WTC11 (cell line): ENCODE data around the gene RNF125. TPM values are rescaled to one million over a fixed set of nuclear protein-coding genes. Genes with fewer than 3 reads are reported as not detected.

Experiments used
- ATAC-seq: fragments of 200-7000 bp; cut with Tn5 transposase; 2 replicates; pipeline ENCODE4 v1.10.0; 2021; ENCODE audit warnings: mild to moderate bottlenecking, moderate library complexity
- CTCF ChIA-PET: fragments of 300-600 bp; sonication (Branson Sonifier 250); formaldehyde crosslinking; loops from one replicate; lab custom pipeline; 2021; ENCODE audit warnings: antibody characterized with exemption; lab: Charles Lee
- POLR2A ChIA-PET: fragments of 350-600 bp; sonication (Branson Sonifier 250); formaldehyde crosslinking; loops from one replicate; lab custom pipeline; 2021; ENCODE audit warnings: antibody characterized with exemption; lab: Charles Lee
- DNase-seq: peaks from one replicate; pipeline ENCODE4 v3.0.0; 2021; ENCODE audit warnings: low spot score
- H3K27ac Mint-ChIP-seq: 2 replicates; pipeline ENCODE4 v1.8.0; 2021; ENCODE audit warnings: mixed read lengths
- H3K27me3 Mint-ChIP-seq: 2 replicates; pipeline ENCODE4 v1.8.0; 2021; ENCODE audit warnings: low read depth, mild to moderate bottlenecking, moderate library complexity, mixed read lengths
- H3K36me3 Mint-ChIP-seq: 2 replicates; pipeline ENCODE4 v1.8.0; 2021; ENCODE audit warnings: mixed read lengths
- H3K4me1 Mint-ChIP-seq: 2 replicates; pipeline ENCODE4 v1.8.0; 2022; ENCODE audit warnings: mixed read lengths
- H3K4me3 Mint-ChIP-seq: 2 replicates; pipeline ENCODE4 v1.8.0; 2021; ENCODE audit warnings: mild to moderate bottlenecking, moderate library complexity, mixed read lengths
- H3K9me3 Mint-ChIP-seq: 2 replicates; pipeline ENCODE4 v1.8.0; 2021; ENCODE audit warnings: mixed read lengths
- CBFB ChIP-seq: sonication (generic); formaldehyde crosslinking; IDR thresholded peaks from 2 replicates; pipeline ENCODE4 v1.8.1; 2022; ENCODE audit warnings: mild to moderate bottlenecking, low read depth, missing genetic modification reagents
- E2F1 ChIP-seq: sonication (generic); formaldehyde crosslinking; IDR thresholded peaks from 2 replicates; pipeline ENCODE4 v1.8.0; 2022; ENCODE audit warnings: mild to moderate bottlenecking, missing genetic modification reagents
- E2F5 ChIP-seq: sonication (generic); formaldehyde crosslinking; IDR thresholded peaks from 2 replicates; pipeline ENCODE4 v1.8.1; 2022; ENCODE audit warnings: mild to moderate bottlenecking, moderate library complexity, missing genetic modification reagents
- ELF4 ChIP-seq: sonication (generic); formaldehyde crosslinking; IDR thresholded peaks from 2 replicates; pipeline ENCODE4 v1.8.1; 2022; ENCODE audit warnings: low read depth, mild to moderate bottlenecking, moderate library complexity, missing genetic modification reagents
- EMX1 ChIP-seq: fragments of 250-450 bp; sonication (Bioruptor Pico); IDR thresholded peaks from 2 replicates; pipeline ENCODE4 v1.8.0; 2021; ENCODE audit warnings: mild to moderate bottlenecking
- ETV6 ChIP-seq: sonication (generic); formaldehyde crosslinking; IDR thresholded peaks from 2 replicates; pipeline ENCODE4 v1.8.1; 2022; ENCODE audit warnings: mild to moderate bottlenecking, missing genetic modification reagents
- IRF1 ChIP-seq: sonication (generic); formaldehyde crosslinking; IDR thresholded peaks from 2 replicates; pipeline ENCODE4 v1.8.0; 2023; ENCODE audit warnings: missing genetic modification reagents
- KAT7 ChIP-seq: sonication (generic); formaldehyde crosslinking; IDR thresholded peaks from 2 replicates; pipeline ENCODE4 v1.8.1; 2023; ENCODE audit warnings: missing genetic modification reagents, mild to moderate bottlenecking, borderline replicate concordance
- NFATC4 ChIP-seq: fragments of 250-450 bp; sonication (Bioruptor Pico); IDR thresholded peaks from 2 replicates; pipeline ENCODE4 v1.9.0; 2021; ENCODE audit warnings: mild to moderate bottlenecking
- NFYB ChIP-seq: sonication (generic); formaldehyde crosslinking; conservative IDR thresholded peaks from 2 replicates; pipeline ENCODE4 v1.8.0; 2022; ENCODE audit warnings: low read depth, missing genetic modification reagents
- NR2C2 ChIP-seq: sonication (generic); formaldehyde crosslinking; IDR thresholded peaks from 2 replicates; pipeline ENCODE4 v1.8.0; 2022; ENCODE audit warnings: mild to moderate bottlenecking, missing genetic modification reagents
- SMAD3 ChIP-seq: sonication (generic); formaldehyde crosslinking; IDR thresholded peaks from 2 replicates; pipeline ENCODE4 v1.8.0; 2022; ENCODE audit warnings: missing genetic modification reagents, mild to moderate bottlenecking, borderline replicate concordance
- STAT6 ChIP-seq: sonication (generic); formaldehyde crosslinking; conservative IDR thresholded peaks from 2 replicates; pipeline ENCODE4 v1.8.1; 2023; ENCODE audit warnings: mild to moderate bottlenecking, low read depth, missing genetic modification reagents, moderate library complexity
- TEAD4 ChIP-seq: sonication (generic); formaldehyde crosslinking; IDR thresholded peaks from 2 replicates; pipeline ENCODE4 v1.8.0; 2022; ENCODE audit warnings: mild to moderate bottlenecking, missing genetic modification reagents
- ZNF232 ChIP-seq: sonication (generic); formaldehyde crosslinking; IDR thresholded peaks from 2 replicates; pipeline ENCODE4 v1.8.0; 2022; ENCODE audit warnings: mild to moderate bottlenecking, missing genetic modification reagents
- ZNF317 ChIP-seq: sonication (generic); formaldehyde crosslinking; IDR thresholded peaks from 2 replicates; pipeline ENCODE4 v1.8.1; 2023; ENCODE audit warnings: low read depth, mild to moderate bottlenecking, moderate library complexity, missing genetic modification reagents, borderline replicate concordance
- ZNF396 ChIP-seq: fragments of 250-450 bp; sonication (Bioruptor Pico); IDR thresholded peaks from 2 replicates; pipeline ENCODE4 v1.8.0; 2021; ENCODE audit warnings: mild to moderate bottlenecking, moderate library complexity, borderline replicate concordance
- ZNF416 ChIP-seq: fragments of 250-450 bp; sonication (Bioruptor Pico); IDR thresholded peaks from 2 replicates; pipeline ENCODE4 v1.9.0; 2021; ENCODE audit warnings: mild to moderate bottlenecking, inconsistent platforms
- ZNF512 ChIP-seq: sonication (generic); formaldehyde crosslinking; IDR thresholded peaks from 2 replicates; pipeline ENCODE4 v1.8.1; 2022; ENCODE audit warnings: missing genetic modification reagents, borderline replicate concordance
- ZSCAN18 ChIP-seq: fragments of 250-450 bp; sonication (Bioruptor Pico); IDR thresholded peaks from 2 replicates; pipeline ENCODE4 v2.1.2; 2022; ENCODE audit warnings: mild to moderate bottlenecking, moderate library complexity
- total RNA-seq: library from RNA; stranded (reverse); gene quantifications from 3 replicates; pipeline ENCODE4 v1.2.3, GENCODE V29; 2021

RNF125 gene
- total RNA-seq, 1 experiment from 2014 or later, result 14.9 TPM

- Mint-ChIP-seq H3K27me3 (no peaks in the 10 kb centered on the region), H3K4me3 (no peak overlapping the region), H3K9me3 (peaks cover 4% of the 10 kb centered on the region; the same call in 1 of the 2 replicates), H3K4me1 (peaks cover 38% of the 10 kb centered on the region), H3K36me3 (peaks cover 8% of the 10 kb centered on the region)
- POLR2A ChIA-PET, result no interaction called here
- ATAC-seq (no peak), DNase-seq (no peak)
- no peak for TF ChIP-seq CBFB (CRISPR knock-in tag)
- no peak for TF ChIP-seq ZNF232
- no peak for TF ChIP-seq TEAD4 (CRISPR knock-in tag)
- TF ChIP-seq ZNF317 (CRISPR knock-in tag), result no peak
- no peak for TF ChIP-seq ZNF416 (CRISPR knock-in tag)
- TF ChIP-seq IRF1, result no peak
- no peak for TF ChIP-seq NR2C2 (CRISPR knock-in tag)
- no peak for TF ChIP-seq ELF4 (CRISPR knock-in tag)
- TF ChIP-seq KAT7 (CRISPR knock-in tag), result no peak
- TF ChIP-seq ZSCAN18 (CRISPR knock-in tag), result no peak
- no peak for TF ChIP-seq NFYB (CRISPR knock-in tag)
- no peak for TF ChIP-seq ZNF512 (CRISPR knock-in tag)
- TF ChIP-seq, all 79 proteins: peak for 0
- no peak overlapping the region for H3K27ac Mint-ChIP-seq
- CTCF ChIA-PET, result no interaction called here
Observed at GRCh38 chr18:32056613-32057358, 38.2 kb downstream of the RNF125 start.

- CTCF ChIA-PET, result interaction anchor here (0.6 to 1.0 kb wide), 2 partner anchors 9 to 413 kb away, joined by 3 read pairs; partner anchors contain the start of gene GAREM1
- peaks cover 8% of the 10 kb centered on the region for H3K36me3 Mint-ChIP-seq
- no peaks in the 10 kb centered on the region for H3K27me3 Mint-ChIP-seq
- DNase-seq (peak; percentile 31), ATAC-seq (peak; percentile 88)
- H3K4me3 Mint-ChIP-seq, result no peak overlapping the region
- no peak for TF ChIP-seq E2F1
- no peak for TF ChIP-seq SMAD3
- TF ChIP-seq ETV6 (CRISPR knock-in tag), result no peak
- TF ChIP-seq E2F5, result no peak
- TF ChIP-seq NFATC4 (CRISPR knock-in tag), result no peak
- TF ChIP-seq ZNF512 (CRISPR knock-in tag), result no peak
- no peak for TF ChIP-seq STAT6
- TF ChIP-seq ZNF396 (CRISPR knock-in tag), result no peak
- no peak for TF ChIP-seq EMX1 (CRISPR knock-in tag)
- H3K4me1 Mint-ChIP-seq, result peaks cover 38% of the 10 kb centered on the region
- H3K27ac Mint-ChIP-seq, result peak overlapping the region; percentile 24; the same call in 1 of the 2 replicates
- H3K9me3 Mint-ChIP-seq, result peaks cover 4% of the 10 kb centered on the region; the same call in 1 of the 2 replicates
- POLR2A ChIA-PET, result no interaction called here
Observed at GRCh38 chr18:32057624-32058165, 39.1 kb downstream of the RNF125 start.
